NCI-H2171 (cell line): ENCODE measurements around the gene CPNE4.
"Not testable (repeated sequence)": the region's sequence is repeated elsewhere in the genome, so short reads cannot be mapped to it uniquely, and the experiment has no call there.

Experiments
- DNase-seq: peaks from one replicate; lab custom pipeline; 2025; lab: John Stamatoyannopoulos, UW

Gene CPNE4

DNA sequence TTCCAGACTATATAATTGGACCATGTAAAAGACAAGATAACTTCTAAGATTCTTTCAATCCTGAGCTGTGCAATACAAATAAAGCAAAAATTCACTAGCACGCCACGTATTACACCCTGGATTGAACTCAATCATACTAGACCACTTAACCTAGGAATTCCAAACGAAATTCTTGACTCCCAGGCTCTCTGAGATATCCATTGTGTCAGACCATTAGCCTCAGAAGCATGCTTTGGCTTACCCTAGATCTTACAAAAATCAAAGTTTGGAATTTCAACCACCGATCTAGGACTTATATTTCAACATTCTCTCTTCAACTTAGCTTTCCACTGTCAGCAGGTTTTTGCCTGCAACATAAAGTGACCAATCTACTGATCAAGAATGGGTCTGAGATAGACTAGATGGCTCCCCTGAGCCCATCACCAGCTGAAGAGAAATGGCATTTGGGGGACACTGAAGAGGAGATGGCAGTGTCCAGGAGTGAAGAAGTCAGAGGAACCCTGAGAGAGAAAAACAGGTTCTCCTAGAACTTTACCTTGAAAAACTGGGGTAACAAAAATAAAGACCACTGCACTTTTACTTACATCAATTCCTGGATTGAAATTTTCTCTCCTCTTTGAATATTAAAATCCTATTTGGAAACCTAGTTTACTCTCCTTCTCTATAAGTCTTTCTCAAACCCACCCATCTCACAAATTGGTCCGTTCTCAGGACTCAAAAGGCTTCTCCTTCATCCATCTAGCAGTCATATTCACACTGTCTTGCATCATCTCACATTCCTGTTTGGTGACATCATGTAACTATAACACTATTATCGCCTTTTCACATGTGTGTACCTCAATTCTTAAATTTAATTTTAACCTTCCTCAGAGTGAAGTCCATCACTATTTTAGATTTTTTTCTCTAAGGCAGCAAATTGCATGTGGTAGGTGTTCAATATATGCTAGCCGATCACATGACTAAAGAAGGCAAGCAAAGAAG is 18.5 kb downstream of the CPNE4 start:
- DNase-seq, result no peak

DNA sequence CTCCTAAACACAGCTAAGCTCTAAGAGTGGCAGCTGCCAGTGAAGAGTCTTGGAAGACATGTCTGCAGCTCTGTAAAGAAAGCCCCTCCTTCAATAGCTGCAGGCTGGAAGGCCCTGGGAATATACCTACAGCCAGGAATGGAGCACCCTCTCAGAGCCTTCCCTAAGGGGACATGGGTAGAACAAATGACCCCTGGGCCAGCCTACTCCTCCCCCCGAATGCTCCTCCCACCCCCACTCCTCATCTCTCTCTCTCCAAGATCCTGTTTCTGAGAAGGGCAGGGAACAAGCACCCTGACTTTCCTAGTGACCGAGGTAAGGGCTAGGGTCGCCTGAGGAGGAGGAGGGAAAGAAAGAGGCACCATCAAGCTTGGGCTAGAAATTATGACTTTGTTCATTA is 20.7 kb downstream of the CPNE4 start:
- DNase-seq, result no peak

DNA sequence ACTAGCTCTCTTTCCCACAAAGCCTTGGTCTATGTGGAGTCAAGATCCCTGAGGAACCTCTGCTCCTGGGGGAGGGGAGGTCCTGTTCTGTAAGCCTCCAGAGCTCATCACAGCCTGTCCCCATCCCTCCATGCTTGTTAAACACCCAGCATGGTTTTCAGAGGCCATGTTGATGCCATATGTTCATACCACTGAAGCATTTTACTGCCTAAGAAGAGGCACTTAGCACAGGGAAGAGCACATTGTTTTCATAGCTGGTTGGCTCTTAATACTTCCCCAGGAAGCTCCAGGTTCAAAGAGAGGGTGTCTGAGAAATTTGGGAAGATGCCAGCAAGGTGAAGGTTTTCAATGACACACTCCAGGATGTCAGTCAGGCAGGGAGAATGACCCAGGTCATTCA is 25.6 kb downstream of the CPNE4 start:
- peak; percentile 78 for DNase-seq

DNA sequence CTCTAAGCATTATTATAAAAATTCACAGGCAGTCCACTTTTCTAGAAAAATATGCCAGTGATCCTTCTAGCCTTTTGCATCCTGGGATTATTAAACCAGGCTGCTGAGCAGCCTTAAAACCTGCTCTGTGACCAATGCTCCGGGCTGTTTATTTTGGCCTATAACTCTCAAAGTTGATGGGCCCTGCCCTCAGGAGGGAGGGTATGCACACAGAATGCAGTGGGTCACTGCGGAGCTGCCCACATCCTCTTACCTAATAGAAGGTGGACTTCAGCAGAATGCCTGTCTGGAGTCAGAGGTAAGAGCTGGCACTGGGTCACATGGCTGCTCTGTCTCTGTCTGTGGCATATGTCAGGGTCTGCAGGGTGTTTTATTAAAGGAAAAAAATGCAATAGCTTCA is 26.0 kb downstream of the CPNE4 start:
- no peak for DNase-seq

DNA sequence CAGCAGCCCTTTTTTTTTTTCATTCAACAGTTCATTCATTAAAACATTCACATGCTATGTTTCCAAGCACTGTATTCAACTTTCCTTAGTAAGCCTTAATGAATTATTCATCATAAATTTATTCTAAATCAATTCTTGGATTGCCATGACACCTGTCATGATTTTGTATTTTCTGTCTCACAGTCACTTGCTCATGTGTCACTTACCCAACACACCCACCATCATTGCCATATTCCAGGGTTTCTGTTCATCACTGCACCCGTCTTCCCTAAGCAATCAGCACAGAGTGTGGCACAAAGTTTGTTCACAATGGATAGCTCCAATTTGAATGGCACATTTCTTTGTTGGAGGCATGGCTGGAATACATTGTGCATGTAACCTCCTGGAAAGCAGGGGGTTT is 27.2 kb downstream of the CPNE4 start:
- no peak for DNase-seq

DNA sequence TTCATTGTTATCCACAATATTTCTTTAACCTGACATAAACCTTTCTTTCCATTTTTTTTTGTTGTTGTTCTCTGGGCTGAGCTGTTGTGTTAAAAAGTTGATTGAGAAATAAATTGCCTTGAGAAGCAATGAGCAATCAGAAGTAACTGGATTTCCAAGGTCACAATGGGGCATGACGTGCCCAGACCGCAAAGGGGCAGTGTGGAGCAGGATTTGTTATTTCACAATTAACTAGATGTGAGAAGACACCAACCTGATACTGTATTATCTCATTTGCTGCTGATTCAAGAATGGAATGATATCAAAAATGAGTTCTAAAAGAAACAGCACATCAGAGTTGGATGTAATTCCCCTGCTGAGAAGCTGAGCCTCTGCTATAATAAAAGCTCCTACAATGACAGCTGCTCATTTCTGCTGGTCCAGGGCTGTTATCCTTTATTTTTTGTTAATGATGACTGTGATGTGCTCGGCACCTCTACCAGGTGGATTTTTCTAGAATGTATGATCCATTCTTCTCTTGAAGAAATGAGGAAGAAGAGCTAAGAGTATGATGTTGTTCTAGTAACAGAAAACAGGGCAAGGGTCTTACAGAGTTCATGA is 28.1 kb downstream of the CPNE4 start:
- DNase-seq, result peak; percentile 32

DNA sequence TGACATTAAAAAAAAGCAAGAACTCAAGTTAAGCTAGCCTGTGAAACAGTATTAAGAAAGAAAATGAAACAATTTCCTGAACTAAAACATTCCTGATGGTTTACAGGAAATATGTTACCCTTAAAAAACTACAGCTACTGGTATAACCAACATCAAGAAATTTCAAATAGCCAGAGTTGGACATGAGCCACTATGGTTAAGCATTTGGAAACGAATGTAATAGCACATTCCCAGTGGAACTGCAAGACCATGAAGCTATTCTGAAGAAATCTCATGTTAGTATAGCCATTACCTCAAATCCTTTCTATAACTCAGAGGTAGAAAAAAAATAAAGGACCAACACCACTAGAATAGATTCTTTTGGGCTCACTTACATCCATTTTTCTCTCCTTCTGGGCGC is 30.2 kb downstream of the CPNE4 start:
- no peak for DNase-seq

DNA sequence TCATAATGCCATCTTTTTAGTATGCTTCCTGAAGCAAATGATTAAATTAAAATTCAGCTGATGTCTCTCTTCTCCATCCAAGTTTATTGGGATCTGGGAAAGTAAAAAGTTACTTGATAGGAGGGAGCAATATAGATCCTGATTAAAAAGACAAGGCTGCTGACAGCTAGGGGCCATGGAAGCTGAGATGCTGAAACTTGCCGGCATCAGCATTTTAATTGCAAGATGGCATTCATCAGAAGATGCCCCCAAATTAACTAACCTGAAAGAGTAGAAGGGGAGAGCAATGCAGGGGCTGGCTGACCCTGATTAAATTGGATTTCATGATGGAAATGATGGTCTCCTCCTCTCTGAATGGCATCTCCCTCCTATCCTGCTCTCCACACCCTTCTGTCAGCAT is 31.1 kb downstream of the CPNE4 start:
- DNase-seq, result no peak

DNA sequence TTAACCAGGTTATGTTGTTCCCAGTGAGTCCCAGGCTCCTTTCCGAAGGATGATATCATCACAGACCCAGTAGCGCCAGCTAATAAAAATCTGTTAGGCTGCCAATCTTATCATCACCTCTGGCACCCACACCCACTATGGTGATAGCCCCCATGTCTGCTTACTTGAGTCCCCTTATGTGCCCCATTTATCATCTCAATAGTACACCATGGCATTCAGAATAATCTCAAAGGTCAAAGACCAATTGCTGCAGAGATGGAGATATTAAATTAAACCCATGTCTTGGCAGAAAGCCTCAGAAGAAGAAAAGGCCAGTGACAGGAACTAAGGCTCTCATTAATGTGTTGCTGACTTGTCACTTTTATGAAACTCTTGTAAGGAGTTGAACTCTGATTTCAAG is 32.8 kb downstream of the CPNE4 start:
- no peak for DNase-seq

DNA sequence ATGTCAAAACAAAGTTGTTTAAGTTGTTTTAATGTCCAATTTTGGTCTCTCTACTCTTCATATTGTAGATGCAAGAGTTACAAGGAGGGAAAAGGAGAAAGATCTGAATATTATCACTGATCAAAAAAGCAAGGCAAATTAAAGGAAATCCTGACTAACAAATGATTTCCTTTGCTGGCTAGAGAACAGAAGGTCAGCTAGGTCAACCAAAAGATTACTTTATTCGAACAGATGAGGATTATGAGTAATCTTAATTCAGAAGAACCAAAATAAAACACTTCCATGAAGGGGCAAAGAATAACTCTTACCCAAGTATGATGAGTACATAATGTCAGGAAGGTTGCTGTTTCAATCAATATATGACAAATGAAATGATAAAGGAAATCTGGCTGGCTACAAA is 33.8 kb downstream of the CPNE4 start:
- no peak for DNase-seq

DNA sequence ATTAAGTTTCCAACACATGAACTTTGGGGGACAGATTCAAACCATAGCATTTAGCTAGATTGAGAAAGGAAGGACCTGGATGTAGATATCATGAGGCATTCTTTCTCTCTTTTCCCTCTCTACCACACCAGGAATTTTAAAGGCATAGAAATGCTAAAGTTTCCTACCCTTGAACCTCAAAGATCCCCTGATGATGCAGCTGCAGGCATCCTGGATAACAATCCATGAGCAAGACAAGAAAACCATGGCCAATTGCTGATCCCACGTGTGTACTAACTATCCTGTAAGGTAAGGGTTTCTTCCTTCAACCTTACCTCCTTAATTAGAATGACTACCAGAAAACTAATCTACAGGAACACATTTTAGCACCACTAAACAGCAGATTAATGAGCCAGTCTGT is 36.8 kb downstream of the CPNE4 start:
- no peak for DNase-seq

DNA sequence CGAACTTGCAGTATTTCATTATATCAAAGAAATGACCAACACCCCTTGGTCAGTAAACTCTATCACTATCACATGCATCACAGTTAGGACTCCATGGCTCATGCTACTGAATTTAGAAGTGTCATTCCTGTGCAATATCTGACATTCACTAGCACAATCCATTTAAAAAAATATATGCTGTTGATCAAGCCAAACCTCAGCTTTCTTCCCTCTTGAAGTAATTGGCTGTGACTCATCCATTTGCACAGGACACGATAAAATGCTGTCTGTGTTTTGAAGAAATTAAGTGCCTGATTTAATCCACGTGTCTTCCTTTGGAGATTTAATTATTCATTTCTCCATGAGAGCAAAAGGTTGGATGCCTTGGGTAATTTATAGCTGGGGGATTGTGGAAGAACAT is 38.9 kb downstream of the CPNE4 start:
- no peak for DNase-seq

DNA sequence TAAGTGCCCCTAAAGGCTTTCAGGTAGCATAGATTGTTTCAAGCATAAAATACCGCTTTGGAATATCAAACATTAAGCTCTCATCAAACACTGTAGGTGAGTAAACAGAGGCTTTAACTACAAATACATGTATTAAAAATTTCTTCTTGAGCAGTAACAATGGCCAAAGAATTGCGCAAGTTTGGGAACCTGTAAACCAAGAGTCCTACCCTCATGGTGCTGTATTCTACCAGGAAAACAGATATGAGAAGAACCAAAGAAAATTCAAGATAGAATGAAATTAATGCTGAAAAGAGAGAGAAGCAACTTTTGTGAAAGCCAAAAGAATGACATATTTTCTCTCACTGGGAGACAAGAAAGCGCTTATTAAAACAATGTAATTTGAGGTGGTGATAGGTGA is 45.5 kb downstream of the CPNE4 start:
- DNase-seq, result no peak

DNA sequence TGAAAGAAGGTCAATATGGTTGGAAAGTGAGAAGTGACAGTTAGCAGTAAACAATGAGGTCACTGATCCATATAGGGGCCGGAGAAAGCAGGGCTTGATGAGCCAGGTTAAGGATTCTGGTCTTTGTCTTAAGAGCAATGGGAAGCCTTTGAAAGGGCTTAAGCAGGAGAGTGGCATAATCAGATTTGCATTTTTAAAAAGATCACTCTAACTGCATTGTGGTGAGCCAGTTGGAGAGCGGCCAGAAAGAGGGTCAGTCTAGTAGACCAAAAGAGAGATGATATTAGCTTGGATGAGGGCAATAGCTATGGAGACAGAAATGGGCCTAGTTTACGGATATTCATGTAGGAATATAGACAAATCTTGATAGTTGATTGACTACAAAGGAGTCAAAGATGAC is 46.6 kb downstream of the CPNE4 start:
- DNase-seq, result no peak

DNA sequence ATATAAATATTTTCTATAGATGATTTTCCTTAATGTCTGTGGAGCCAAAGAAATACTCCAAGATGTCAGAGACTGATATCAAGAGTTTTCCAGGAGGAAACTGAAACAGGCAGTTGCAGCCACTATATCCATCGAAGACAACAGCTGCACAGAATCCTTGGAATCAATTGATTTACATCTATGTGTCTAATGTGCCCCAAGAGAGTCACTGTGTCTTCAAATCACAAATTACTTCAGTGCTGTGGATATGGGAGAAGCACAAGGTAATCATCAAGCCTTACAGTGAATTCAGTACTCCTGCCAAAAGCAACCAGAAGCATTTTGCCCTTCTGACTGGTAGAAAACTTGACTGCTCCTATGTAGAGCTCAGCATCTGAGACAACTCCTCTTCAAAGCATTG is 51.1 kb downstream of the CPNE4 start:
- DNase-seq, result no peak

DNA sequence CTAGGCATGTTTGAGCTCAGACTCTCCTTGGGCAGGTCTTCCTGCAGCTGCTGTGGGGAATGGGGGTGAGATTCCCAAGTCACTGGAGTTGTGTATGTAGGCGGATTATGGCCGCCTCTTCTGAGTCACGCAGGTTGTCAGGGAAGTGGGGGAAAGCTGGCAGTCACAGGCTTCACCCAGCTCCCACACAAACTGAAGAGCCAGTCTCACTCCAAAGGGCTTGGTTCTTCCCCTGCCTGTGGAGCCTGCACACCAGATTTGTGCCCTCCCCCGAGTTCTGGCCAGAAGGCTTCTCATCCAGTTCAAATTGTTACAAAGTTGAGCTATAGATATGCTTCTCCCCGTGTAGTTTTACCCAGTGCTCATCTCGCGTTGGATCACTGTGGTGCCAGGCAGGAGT is 53.5 kb downstream of the CPNE4 start:
- no peak for DNase-seq

DNA sequence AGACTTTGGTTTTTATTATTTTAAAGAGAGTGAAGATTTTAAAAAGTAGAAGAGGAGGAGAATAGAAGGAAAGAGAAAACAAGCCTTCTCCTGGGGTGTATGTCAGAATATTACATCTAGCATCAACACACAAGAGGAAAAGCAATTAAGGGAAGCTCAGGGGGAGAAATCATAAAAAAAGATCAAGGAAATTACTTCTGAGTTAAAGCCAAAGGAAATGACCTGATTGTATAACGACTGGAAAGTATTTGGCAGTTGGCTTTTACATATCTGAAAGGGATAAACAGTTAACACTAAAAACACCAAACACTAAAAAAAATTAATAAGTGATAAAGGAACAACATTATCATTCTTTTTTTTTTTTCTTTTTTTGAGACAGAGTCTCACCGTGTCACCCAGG is 58.4 kb downstream of the CPNE4 start:
- no peak for DNase-seq

DNA sequence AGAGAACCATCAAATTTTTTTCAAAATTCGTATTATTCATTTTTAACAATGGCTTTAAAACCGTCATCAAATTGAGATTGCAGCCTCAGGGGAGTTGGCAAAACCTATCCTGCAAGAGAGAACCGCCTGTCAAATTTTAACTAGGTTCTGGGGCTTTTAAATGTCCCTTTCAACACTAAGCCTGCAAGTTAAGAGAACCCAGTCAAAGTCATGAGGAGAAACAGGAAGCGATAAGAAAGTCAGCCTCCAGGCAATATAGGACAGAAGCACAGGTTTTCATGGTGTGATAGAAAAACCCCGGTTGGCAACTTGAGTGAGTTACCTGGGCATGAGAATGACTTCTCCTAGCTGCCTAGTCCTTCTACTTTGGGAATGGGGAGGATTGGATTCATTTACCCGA is 59.8 kb downstream of the CPNE4 start:
- DNase-seq, result no peak

DNA sequence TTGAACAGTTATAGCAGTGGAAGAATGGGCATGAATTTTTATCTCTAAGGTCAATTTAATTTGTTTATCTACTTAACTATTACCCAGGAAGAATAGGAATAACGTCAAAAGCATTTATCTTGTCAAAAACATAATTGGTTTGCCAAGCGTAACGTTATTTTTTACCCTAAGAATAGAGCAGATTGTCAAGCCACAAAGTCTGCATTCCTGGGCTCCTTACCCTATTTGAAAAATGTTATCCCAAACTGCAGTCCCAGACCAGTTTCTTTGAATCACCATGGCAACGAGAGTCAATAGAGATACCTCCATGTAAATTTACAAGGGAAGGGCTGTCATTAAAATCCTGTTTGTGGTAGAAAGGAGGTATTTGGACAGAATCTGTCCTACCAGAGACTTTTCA is 61.1 kb downstream of the CPNE4 start:
- DNase-seq, result no peak

DNA sequence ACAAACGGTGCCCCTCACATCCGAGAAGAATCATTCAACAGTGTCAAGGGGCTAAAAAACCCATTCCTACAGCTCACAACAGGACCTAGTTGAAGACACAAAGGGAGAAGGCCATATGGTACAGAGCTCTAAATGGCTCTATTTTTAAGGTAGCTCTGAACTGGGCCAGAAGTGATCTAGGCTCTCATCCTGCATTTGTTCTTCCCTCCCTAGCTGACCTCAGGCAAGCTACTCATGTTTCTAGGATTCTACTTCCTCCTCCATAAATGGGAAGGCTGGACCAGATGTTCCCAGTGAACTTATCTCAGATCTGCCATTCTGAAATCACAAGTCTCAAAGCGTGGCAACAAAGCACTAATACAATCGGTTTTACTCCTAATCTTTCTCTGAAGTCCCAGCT is 62.3 kb downstream of the CPNE4 start:
- no peak for DNase-seq

DNA sequence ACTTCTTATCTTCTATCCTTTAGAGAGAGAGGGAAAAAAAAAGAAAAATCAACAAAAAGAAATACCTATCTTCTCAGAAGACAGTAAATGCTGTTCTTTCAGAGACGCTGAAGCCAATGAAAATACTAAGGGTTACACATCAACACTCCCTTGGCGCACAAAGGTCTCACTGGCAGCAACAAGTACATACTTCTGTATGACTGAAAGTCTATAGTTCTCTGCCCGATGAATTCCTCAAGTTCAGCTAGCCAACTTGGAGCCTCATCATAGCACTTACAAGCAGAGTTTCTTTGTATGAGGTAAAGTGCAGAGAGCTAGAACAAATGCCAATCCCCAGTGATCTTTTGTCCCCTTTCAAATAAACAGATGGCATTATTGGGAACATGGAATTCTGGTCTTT is 62.7 kb downstream of the CPNE4 start:
- DNase-seq, result no peak

DNA sequence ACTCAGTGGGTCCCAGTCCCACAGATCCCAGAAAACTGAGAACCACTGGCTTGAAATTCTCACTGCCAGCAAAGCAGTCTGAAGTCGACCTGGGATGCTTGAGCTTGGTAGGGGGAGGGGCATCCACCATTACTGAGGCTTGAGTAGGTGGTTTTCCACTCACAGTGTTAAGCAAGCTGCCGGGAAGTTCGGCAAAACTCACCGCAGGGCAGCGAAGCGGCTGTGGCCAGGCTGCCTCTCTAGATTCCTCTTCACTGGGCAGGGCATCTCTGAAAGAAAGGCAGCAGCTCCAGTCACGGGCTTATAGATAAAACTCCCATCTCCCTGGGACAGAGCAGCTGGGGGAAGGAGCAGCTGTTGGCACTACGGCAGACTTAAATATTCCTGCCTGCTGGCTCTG is 71.4 kb downstream of the CPNE4 start:
- DNase-seq, result not testable (repeated sequence)

DNA sequence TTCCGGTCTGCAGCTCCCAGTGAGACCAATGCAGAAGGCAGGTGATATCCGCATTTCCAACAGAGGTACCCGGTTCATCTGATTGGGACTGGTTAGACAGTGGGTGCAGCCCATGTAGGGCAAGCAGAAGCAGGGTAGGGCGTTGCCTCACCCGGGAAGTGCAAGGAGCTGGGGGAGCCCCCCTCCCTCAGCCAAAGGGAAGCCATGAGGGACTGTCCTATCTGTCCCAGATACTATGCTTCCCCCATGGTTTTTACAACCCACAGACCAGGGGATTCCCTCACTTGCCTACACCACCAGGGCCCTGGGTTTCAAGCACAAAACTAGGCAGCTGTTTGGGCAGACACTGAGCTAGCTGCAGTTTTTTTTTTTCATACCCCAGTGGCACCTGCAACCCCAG is 71.8 kb downstream of the CPNE4 start:
- DNase-seq, result no peak

DNA sequence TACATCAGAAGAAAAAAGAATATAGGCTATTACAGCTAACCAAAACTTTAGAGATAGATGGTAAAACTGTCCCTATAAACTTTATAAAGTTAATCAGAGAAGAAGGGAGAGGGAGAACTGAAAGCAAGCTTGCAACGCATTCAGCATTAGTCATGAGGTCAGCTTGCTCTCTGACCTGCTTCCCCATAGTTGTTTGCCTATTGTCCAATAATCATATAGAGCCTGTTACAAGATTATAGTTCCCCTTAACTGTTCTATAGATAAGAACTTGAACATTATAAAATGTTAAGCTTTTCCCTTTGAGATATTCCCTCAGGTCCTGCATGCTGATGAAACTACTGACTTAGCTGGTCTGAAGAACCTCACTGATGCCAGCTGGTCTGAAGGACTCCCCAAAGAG is 74.5 kb downstream of the CPNE4 start:
- no peak for DNase-seq
